Transverse colon (tissue), 4 donors: ENCODE data around the gene KRTAP10-5. TPM values are rescaled to one million over a fixed set of nuclear protein-coding genes. Genes with fewer than 3 reads are reported as not detected.
"Not testable (repeated sequence)": the region's sequence is repeated elsewhere in the genome, so short reads cannot be mapped to it uniquely, and the experiment has no call there.

Experiments used
- DNase-seq: peaks from one replicate; pipeline ENCODE4 v3.0.0-alpha.2; 2019
- H3K27ac ChIP-seq, 4 donors: fragments of 200-600 bp; sonication (generic); 2 replicates each; pipeline ENCODE4 v1.5.1; 2016 to 2018; ENCODE audit warnings: inconsistent platforms in 4 of 4
- H3K27me3 ChIP-seq: fragments of 200-600 bp; sonication (generic); 2 replicates; pipeline ENCODE4 v1.5.1; 2017; ENCODE audit warnings: inconsistent platforms
- H3K36me3 ChIP-seq, 4 donors: fragments of 200-600 bp; sonication (generic); 2 replicates each; pipeline ENCODE4 v1.5.1; 2017 to 2019; ENCODE audit warnings: inconsistent platforms in 4 of 4
- H3K4me1 ChIP-seq, 4 donors: fragments of 200-600 bp; sonication (generic); 2 replicates each; pipeline ENCODE4 v1.5.1; 2017 to 2020; ENCODE audit warnings: inconsistent platforms in 4 of 4
- H3K4me3 ChIP-seq, 4 donors: fragments of 200-600 bp; sonication (generic); 1 replicate in 1 of 4; 2 replicates in 3 of 4; pipeline versions ENCODE4 v1.5.1 to v1.6.1; 2017 to 2019; ENCODE audit warnings: inconsistent platforms in 4 of 4
- H3K9me3 ChIP-seq, 2 donors: fragments of 200-600 bp; sonication (generic); 2 replicates each; pipeline ENCODE4 v1.5.1; 2017 to 2019; ENCODE audit warnings: inconsistent platforms in 2 of 2
- CTCF ChIP-seq, 5 experiments: fragments of 200-600 bp in 3 of 5; fragments of 450-650 bp in 2 of 5; sonication (generic) in 3 of 5; IDR thresholded peaks; 1 replicate in 2 of 5; 2 replicates in 3 of 5; pipeline ENCODE4 v1.5.1; 2016 to 2017; ENCODE audit warnings: antibody characterized with exemption in 5 of 5, inconsistent platforms in 3 of 5, mild to moderate bottlenecking in 2 of 5, moderate library complexity in 1 of 5
- EP300 ChIP-seq: sonication (generic); formaldehyde crosslinking; IDR thresholded peaks from one replicate; pipeline ENCODE4 v1.6.1; 2017; ENCODE audit warnings: antibody characterized with exemption, low read depth
- POLR2A ChIP-seq: fragments of 450-650 bp; IDR thresholded peaks from one replicate; pipeline ENCODE4 v1.6.1; 2016; ENCODE audit warnings: antibody characterized with exemption, mild to moderate bottlenecking, moderate library complexity
- POLR2AphosphoS5 ChIP-seq, 3 donors: sonication (generic); formaldehyde crosslinking; IDR thresholded peaks; one replicate each; pipeline ENCODE4 v1.6.1; 2016; ENCODE audit warnings: antibody characterized with exemption in 3 of 3
- WGBS, 2 donors: methylation state at CpG; one replicate each; pipeline ENCODE4 v1.1.5; 2018; ENCODE audit warnings: low coverage in 1 of 2; 5-methylcytosine and 5-hydroxymethylcytosine counted together
- in situ Hi-C, 4 donors: fragments of 200-750 bp; cut with MboI; loops; one replicate each; pipeline versions ENCODE4 v1.15.0 to v1.15.1; 2017; ENCODE audit warnings: low sequenced_read_pairs in 3 of 4, low pct_ligation_motif_present in 1 of 4, low pct_unique_long_range_greater_than_20kb in 1 of 4
- intact Hi-C: fragments of 100-400 bp; cut with DNase I; formaldehyde crosslinking; loops from one replicate; pipeline ENCODE4 v1.15.1; 2023; ENCODE audit warnings: low total_unique reads
- total RNA-seq, 4 donors: library from RNA; depleted of rRNA; stranded (reverse); fragments of >200 nt; gene quantifications; one replicate each; pipeline ENCODE4 v1.1.0, GENCODE V29; 2016

Gene KRTAP10-5
- total RNA-seq, 4 donors from 2014 or later: not detected

- no peak for TF ChIP-seq POLR2AphosphoS5 (IDR thresholded peaks at IDR 0.05)
- TF ChIP-seq EP300: no peak
- no peak for TF ChIP-seq CTCF (IDR thresholded peaks at IDR 0.05)
- TF ChIP-seq POLR2A: no peak
- DNase-seq: no peak
- no peaks in the 10 kb centered on the region for H3K36me3 ChIP-seq
- peaks cover 44% of the 10 kb centered on the region for H3K27me3 ChIP-seq
- 64% methylated on average over 31 of the region's 33 CpGs; no CpG with 5 or more reads in 1 of the 2 donors for WGBS, 2 donors
- no peaks in the 10 kb centered on the region for H3K9me3 ChIP-seq
- H3K27ac ChIP-seq: no peak within 1 kb of the TSS
- intact Hi-C loops: no loop called here
- H3K4me1 ChIP-seq: no peaks in the 10 kb centered on the region
- in situ Hi-C loops: loop anchor here in 2 of 4 donors (25.0 kb wide), 1 partner anchor 95 kb away; the partner anchor contains the start of genes KRTAP10-12 (in 2 of the 2) and KRTAP12-1 (in 2 of the 2)
- H3K4me3 ChIP-seq: no peak within 1 kb of the TSS
These were observed 12.3 kb upstream of the KRTAP10-5 start, which contains the start of gene KRTAP10-6 for GRCh38 chr21:44592446-44593311. TSS of gene KRTAP10-6 (minus strand) at chr21:44592505. CDS start at chr21:44592484, 21 bp downstream.

GRCh38 chr21:44591801-44592130 is 11.4 kb upstream of the KRTAP10-5 start:
- H3K27me3 ChIP-seq: peaks cover 44% of the 10 kb centered on the region
- WGBS, 2 donors: 20% methylated on average over 2 of the region's 4 CpGs; no CpG with 5 or more reads in 1 of the 2 donors
- H3K4me1 ChIP-seq, H3K9me3 ChIP-seq, H3K27ac ChIP-seq, intact Hi-C loops, DNase-seq, H3K4me3 ChIP-seq, H3K36me3 ChIP-seq: not testable (repeated sequence)
- in situ Hi-C loops: loop anchor here in 2 of 4 donors (25.0 kb wide), 1 partner anchor 96 kb away; the partner anchor contains the start of genes KRTAP10-12 (in 2 of the 2) and KRTAP12-1 (in 2 of the 2)

- H3K27ac ChIP-seq, H3K9me3 ChIP-seq, H3K4me1 ChIP-seq, H3K36me3 ChIP-seq, H3K4me3 ChIP-seq, intact Hi-C loops, DNase-seq: not testable (repeated sequence)
- in situ Hi-C loops: loop anchor here in 2 of 4 donors (25.0 kb wide), 1 partner anchor 96 kb away; the partner anchor contains the start of genes KRTAP10-12 (in 2 of the 2) and KRTAP12-1 (in 2 of the 2)
- WGBS, 2 donors: 33% methylated on average over 18 of the region's 19 CpGs; no CpG with 5 or more reads in 1 of the 2 donors
- peaks cover 49% of the 10 kb centered on the region for H3K27me3 ChIP-seq
These were observed 10.7 kb upstream of the KRTAP10-5 start for GRCh38 chr21:44590897-44591800.

DNA sequence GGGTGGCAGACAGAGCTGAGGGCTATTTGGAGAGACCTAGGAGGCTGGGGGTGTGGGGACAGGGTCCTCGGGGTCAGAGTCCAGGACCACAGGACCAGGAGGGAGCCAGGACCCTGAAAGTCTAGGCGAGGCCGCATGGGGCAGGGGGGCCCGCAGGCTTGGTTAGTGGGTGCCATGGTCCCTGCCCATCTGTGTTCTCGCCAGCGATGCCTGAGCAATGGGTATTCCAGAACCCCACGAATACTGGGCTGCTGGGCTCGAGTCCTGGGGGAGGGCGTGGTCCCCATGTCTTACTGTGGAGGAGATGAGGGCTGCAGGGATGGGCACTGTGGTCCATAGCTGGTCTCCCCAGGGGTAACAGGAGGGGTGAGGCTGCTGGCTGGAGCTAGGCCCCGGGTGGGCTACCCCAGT is 9.9 kb upstream of the KRTAP10-5 start:
- in situ Hi-C loops (loop anchor here in 2 of 4 donors (25.0 kb wide), 1 partner anchor 97 kb away; the partner anchor contains the start of genes KRTAP10-12 (in 2 of the 2) and KRTAP12-1 (in 2 of the 2)), intact Hi-C loops (no loop called here)
- no peaks in the 10 kb centered on the region for H3K36me3 ChIP-seq
- DNase-seq: no peak
- H3K4me1 ChIP-seq: no peaks in the 10 kb centered on the region
- H3K9me3 ChIP-seq: no peaks in the 10 kb centered on the region
- no peak overlapping the region for H3K27ac ChIP-seq
- H3K4me3 ChIP-seq: no peak overlapping the region
- TF ChIP-seq POLR2AphosphoS5 (IDR thresholded peaks at IDR 0.05) (no peak), EP300 (no peak), CTCF (IDR thresholded peaks at IDR 0.05) (no peak), POLR2A (no peak)
- WGBS, 2 donors: 66% methylated on average over 9 of the region's 10 CpGs; no CpG with 5 or more reads in 1 of the 2 donors
- peaks cover 56% of the 10 kb centered on the region for H3K27me3 ChIP-seq
